Loucy (cell line): ENCODE measurements around the gene SEL1L3.

Experiments
- H2AFZ ChIP-seq: fragments of 200-600 bp; sonication (generic); 2 replicates; pipeline ENCODE4 v1.6.0; 2016; ENCODE audit warnings: antibody characterized with exemption, mild to moderate bottlenecking, low read length, moderate library complexity
- H3F3A ChIP-seq: fragments of 200-600 bp; 2 replicates; pipeline ENCODE4 v1.6.0; 2016; ENCODE audit warnings: antibody characterized with exemption, low read depth, mild to moderate bottlenecking
- H3K27me3 ChIP-seq: fragments of 200-600 bp; sonication (generic); 2 replicates; pipeline ENCODE4 v1.6.1; 2014; ENCODE audit warnings: low read length, mild to moderate bottlenecking; ENCODE audit not compliant: insufficient read depth, poor library complexity, severe bottlenecking
- H3K36me3 ChIP-seq: fragments of 200-600 bp; sonication (generic); 2 replicates; pipeline ENCODE4 v1.6.1; 2016; ENCODE audit warnings: low read length; ENCODE audit not compliant: insufficient read depth
- H3K4me1 ChIP-seq: fragments of 200-600 bp; sonication (generic); 2 replicates; pipeline ENCODE4 v1.5.1; 2014; ENCODE audit warnings: low read length, mild to moderate bottlenecking; ENCODE audit not compliant: insufficient read depth, poor library complexity, severe bottlenecking
- H3K4me2 ChIP-seq: fragments of 200-600 bp; sonication (generic); 2 replicates; pipeline ENCODE4 v1.6.0; 2014; ENCODE audit warnings: antibody characterized with exemption, low read length, low read depth, mild to moderate bottlenecking; ENCODE audit not compliant: poor library complexity, severe bottlenecking
- H3K4me3 ChIP-seq: fragments of 200-600 bp; sonication (generic); 2 replicates; pipeline ENCODE4 v1.5.1; 2014; ENCODE audit warnings: low read length, mild to moderate bottlenecking, mixed read lengths; ENCODE audit not compliant: poor library complexity, severe bottlenecking
- H3K79me2 ChIP-seq: fragments of 200-600 bp; sonication (generic); 2 replicates; pipeline ENCODE4 v1.6.1; 2014; ENCODE audit warnings: low read length; ENCODE audit not compliant: insufficient read depth
- H3K9ac ChIP-seq: fragments of 200-600 bp; sonication (generic); 2 replicates; pipeline ENCODE4 v1.6.0; 2014; ENCODE audit warnings: mild to moderate bottlenecking, low read depth, low read length, moderate library complexity; ENCODE audit not compliant: poor library complexity, severe bottlenecking
- H3K9me2 ChIP-seq: fragments of 200-600 bp; sonication (generic); replicated peaks from 2 replicates; pipeline ENCODE4 v1.6.1; 2016; ENCODE audit warnings: low read depth, low read length, mixed read lengths
- H3K9me3 ChIP-seq: fragments of 200-600 bp; sonication (generic); 2 replicates; pipeline ENCODE4 v1.6.1; 2014; ENCODE audit warnings: mild to moderate bottlenecking, antibody characterized with exemption, low read length, low read depth; ENCODE audit not compliant: insufficient read depth
- H4K20me1 ChIP-seq: fragments of 200-600 bp; sonication (generic); 2 replicates; pipeline ENCODE4 v1.6.0; 2014; ENCODE audit warnings: antibody characterized with exemption, low read length, mild to moderate bottlenecking; ENCODE audit not compliant: insufficient read depth, poor library complexity, severe bottlenecking
- CTCF ChIP-seq: fragments of 200-600 bp; sonication (generic); conservative IDR thresholded peaks from 2 replicates; pipeline ENCODE4 v1.5.1; 2014; ENCODE audit warnings: mild to moderate bottlenecking, antibody characterized with exemption, low read length
- EZH2phosphoT487 ChIP-seq: fragments of 200-600 bp; IDR thresholded peaks from 2 replicates; pipeline ENCODE4 v1.6.1; 2018; ENCODE audit warnings: antibody characterized with exemption, mild to moderate bottlenecking, moderate library complexity, borderline replicate concordance

Gene SEL1L3

DNA sequence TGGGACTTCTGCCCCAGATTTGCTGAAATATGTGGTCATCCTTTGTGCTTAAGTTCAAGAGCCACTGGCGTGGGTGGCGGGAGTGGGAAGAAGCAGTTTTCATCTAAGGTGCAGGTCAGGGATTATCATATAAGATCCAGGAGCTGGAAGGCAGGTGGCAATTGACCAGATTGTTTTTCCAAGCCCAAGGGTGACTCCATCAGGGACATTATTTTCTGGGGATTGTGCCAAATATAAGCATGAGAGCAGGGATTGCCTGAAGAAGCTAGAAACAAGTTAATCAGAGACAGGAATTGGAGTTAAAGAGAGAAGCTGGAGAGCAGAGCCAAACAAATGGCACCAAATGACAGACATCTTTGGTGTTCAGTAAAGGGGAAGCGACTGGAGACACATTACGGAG lies 19.4 kb upstream of the SEL1L3 start:
- Histone ChIP-seq H3K4me1 (no peaks in the 10 kb centered on the region), H3K9me2 (no peaks in the 10 kb centered on the region), H3K9me3 (no peaks in the 10 kb centered on the region), H3K79me2 (no peaks in the 10 kb centered on the region), H4K20me1 (no peaks in the 10 kb centered on the region), H3K27me3 (no peaks in the 10 kb centered on the region), H3K9ac (no peak overlapping the region), H3K4me3 (no peak overlapping the region), H3F3A (no peaks in the 10 kb centered on the region), H3K4me2 (no peak overlapping the region), H2AFZ (no peak overlapping the region), H3K36me3 (no peaks in the 10 kb centered on the region)
- TF ChIP-seq CTCF = no peak
- no peak for TF ChIP-seq EZH2phosphoT487

- Histone ChIP-seq H3K9me3 (no peaks in the 10 kb centered on the region), H3K27me3 (no peaks in the 10 kb centered on the region), H3K9me2 (no peaks in the 10 kb centered on the region), H3F3A (no peaks in the 10 kb centered on the region), H4K20me1 (no peaks in the 10 kb centered on the region), H3K4me1 (no peaks in the 10 kb centered on the region), H3K36me3 (no peaks in the 10 kb centered on the region), H3K79me2 (no peaks in the 10 kb centered on the region), H3K4me2 (no peak overlapping the region), H3K4me3 (no peak overlapping the region), H3K9ac (no peak overlapping the region), H2AFZ (no peak overlapping the region)
- TF ChIP-seq EZH2phosphoT487 (no peak), CTCF (no peak)
These were observed 18.4 kb upstream of the SEL1L3 start for GRCh38 chr4:25881193-25881592.

GRCh38 chr4:25879991-25880651 lies 17.3 kb upstream of the SEL1L3 start:
- no peak overlapping the region for H3K4me2 ChIP-seq
- H3K9me2 ChIP-seq = no peaks in the 10 kb centered on the region
- no peaks in the 10 kb centered on the region for H3K9me3 ChIP-seq
- H2AFZ ChIP-seq = no peak overlapping the region
- H3F3A ChIP-seq = no peaks in the 10 kb centered on the region
- H3K4me3 ChIP-seq = no peak overlapping the region
- no peaks in the 10 kb centered on the region for H3K79me2 ChIP-seq
- no peaks in the 10 kb centered on the region for H3K27me3 ChIP-seq
- no peaks in the 10 kb centered on the region for H3K4me1 ChIP-seq
- no peaks in the 10 kb centered on the region for H4K20me1 ChIP-seq
- no peak for TF ChIP-seq CTCF
- no peak for TF ChIP-seq EZH2phosphoT487
- no peaks in the 10 kb centered on the region for H3K36me3 ChIP-seq
- H3K9ac ChIP-seq = no peak overlapping the region
